Measurements from ENCODE around the gene GRID2.

DNA sequence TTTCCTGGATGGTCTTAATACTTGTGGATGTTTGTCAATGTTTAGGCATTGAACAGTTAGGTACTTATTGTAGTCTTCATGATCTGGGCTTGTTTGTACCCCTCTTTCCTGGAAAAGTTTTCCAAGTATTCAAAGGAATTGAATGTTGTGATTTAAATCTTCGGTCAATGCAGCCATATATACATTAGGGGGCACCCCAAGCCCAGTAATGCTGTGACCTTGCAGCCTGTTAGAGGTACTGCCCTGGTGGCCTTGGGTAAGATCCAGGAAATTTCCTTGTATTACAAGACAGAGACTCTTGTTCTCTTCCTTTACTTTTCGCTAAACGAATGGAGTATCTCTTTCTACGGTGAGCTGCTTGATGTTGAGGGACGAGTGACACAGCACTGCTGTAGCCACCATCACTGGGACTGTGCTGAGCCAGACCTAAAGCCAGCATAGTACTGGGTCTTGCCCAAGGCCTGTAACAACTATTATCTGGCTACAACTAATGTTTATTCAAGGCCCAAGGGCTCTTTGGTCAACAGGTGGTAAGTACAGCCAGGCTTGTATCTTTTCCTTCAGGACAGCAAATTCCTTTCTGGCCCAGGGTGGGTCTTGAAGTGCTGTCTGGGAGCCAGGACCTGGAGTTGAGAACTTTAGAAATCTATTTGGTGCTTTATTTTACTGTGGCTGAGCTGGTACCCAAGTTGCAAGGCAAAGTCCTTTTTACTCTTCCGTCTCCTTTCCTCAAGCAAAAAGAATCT lies 1406.5 kb downstream of the GRID2 start:
- TF ChIP-seq RCOR1 (IDR thresholded peaks at IDR 0.05; ENCODE audit: low read length) (no peak), RFX5 (IDR thresholded peaks at IDR 0.05; ENCODE audit: low read length) (no peak), GABPA (IDR thresholded peaks at IDR 0.05; ENCODE audit: low read depth) (no peak), SMC3 (IDR thresholded peaks at IDR 0.05; ENCODE audit: low read depth, low read length) (peak; percentile 70), NRF1 (IDR thresholded peaks at IDR 0.05; ENCODE audit: low read depth, low read length) (no peak), POLR2AphosphoS5 (IDR thresholded peaks at IDR 0.05; ENCODE audit: low read depth, low read length) (no peak), TCF12 (IDR thresholded peaks at IDR 0.05) (no peak), TEAD4 (IDR thresholded peaks at IDR 0.05; ENCODE audit: borderline replicate concordance, insufficient read depth) (no peak), TAF1 (IDR thresholded peaks at IDR 0.05; ENCODE audit: borderline replicate concordance, low read depth, low read length) (no peak), JUND (IDR thresholded peaks at IDR 0.05) (no peak)
- TF ChIP-seq, protein P1, sequence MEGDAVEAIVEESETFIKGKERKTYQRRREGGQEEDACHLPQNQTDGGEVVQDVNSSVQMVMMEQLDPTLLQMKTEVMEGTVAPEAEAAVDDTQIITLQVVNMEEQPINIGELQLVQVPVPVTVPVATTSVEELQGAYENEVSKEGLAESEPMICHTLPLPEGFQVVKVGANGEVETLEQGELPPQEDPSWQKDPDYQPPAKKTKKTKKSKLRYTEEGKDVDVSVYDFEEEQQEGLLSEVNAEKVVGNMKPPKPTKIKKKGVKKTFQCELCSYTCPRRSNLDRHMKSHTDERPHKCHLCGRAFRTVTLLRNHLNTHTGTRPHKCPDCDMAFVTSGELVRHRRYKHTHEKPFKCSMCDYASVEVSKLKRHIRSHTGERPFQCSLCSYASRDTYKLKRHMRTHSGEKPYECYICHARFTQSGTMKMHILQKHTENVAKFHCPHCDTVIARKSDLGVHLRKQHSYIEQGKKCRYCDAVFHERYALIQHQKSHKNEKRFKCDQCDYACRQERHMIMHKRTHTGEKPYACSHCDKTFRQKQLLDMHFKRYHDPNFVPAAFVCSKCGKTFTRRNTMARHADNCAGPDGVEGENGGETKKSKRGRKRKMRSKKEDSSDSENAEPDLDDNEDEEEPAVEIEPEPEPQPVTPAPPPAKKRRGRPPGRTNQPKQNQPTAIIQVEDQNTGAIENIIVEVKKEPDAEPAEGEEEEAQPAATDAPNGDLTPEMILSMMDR (IDR thresholded peaks at IDR 0.05): peak; percentile 44
- TF ChIP-seq, protein P2, sequence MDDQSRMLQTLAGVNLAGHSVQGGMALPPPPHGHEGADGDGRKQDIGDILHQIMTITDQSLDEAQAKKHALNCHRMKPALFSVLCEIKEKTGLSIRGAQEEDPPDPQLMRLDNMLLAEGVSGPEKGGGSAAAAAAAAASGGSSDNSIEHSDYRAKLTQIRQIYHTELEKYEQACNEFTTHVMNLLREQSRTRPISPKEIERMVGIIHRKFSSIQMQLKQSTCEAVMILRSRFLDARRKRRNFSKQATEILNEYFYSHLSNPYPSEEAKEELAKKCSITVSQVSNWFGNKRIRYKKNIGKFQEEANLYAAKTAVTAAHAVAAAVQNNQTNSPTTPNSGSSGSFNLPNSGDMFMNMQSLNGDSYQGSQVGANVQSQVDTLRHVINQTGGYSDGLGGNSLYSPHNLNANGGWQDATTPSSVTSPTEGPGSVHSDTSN (IDR thresholded peaks at IDR 0.05): no peak

All from SK-N-SH (cell line).